GM18861 (cell line): ENCODE data around the gene SLX9.

ENCODE experiments used
- ATAC-seq: cut with Tn5 transposase; IDR thresholded peaks from one replicate; pipeline ENCODE4 v1.9.1; 2021; ENCODE audit not compliant: unreplicated experiment

The SLX9 gene

GRCh38 chr21:45001134-45002095 lies 61.6 kb downstream of the SLX9 start:
- no peak for ATAC-seq

- no peak for ATAC-seq
These were observed 62.8 kb downstream of the SLX9 start for GRCh38 chr21:45002381-45003204.

GRCh38 chr21:45003331-45004058 lies 63.7 kb downstream of the SLX9 start:
- ATAC-seq, result no peak

GRCh38 chr21:45004059-45004422 lies 64.2 kb downstream of the SLX9 start:
- ATAC-seq, result no peak

- no peak for ATAC-seq
These were observed 64.8 kb downstream of the SLX9 start for GRCh38 chr21:45004481-45005247.

GRCh38 chr21:45006536-45007095 lies 66.8 kb downstream of the SLX9 start:
- no peak for ATAC-seq

GRCh38 chr21:45009616-45010015 lies 69.8 kb downstream of the SLX9 start:
- ATAC-seq, result no peak

GRCh38 chr21:45010096-45010495 lies 70.3 kb downstream of the SLX9 start:
- no peak for ATAC-seq

GRCh38 chr21:45010860-45011259 lies 71.0 kb downstream of the SLX9 start:
- ATAC-seq, result no peak

GRCh38 chr21:45011426-45011825 lies 71.6 kb downstream of the SLX9 start:
- no peak for ATAC-seq

- no peak for ATAC-seq
These were observed 72.3 kb downstream of the SLX9 start for GRCh38 chr21:45011911-45012661.

- no peak for ATAC-seq
These were observed 72.9 kb downstream of the SLX9 start for GRCh38 chr21:45012662-45013259.

GRCh38 chr21:45013260-45013841 lies 73.5 kb downstream of the SLX9 start:
- ATAC-seq, result no peak

- no peak for ATAC-seq
These were observed 75.1 kb downstream of the SLX9 start for GRCh38 chr21:45014747-45015468.

GRCh38 chr21:45015469-45015860 lies 75.6 kb downstream of the SLX9 start:
- no peak for ATAC-seq

- ATAC-seq, result no peak
These were observed 76.2 kb downstream of the SLX9 start for GRCh38 chr21:45016031-45016405.

GRCh38 chr21:45016406-45017038 lies 76.7 kb downstream of the SLX9 start:
- ATAC-seq, result no peak
